Measurements from ENCODE around the gene CORO2B. TPM values are rescaled to one million over a fixed set of nuclear protein-coding genes. Genes with fewer than 3 reads are reported as not detected.

The CORO2B gene
- total and polyA plus RNA-seq, 2 of the 4 experiments (the other 2 are of a cell fraction): 9.3 to 39.3 TPM

- Histone ChIP-seq H3K23ac (ENCODE audit: low read depth, low read length) (no peak overlapping the region), H3K36me3 (ENCODE audit: control insufficient read depth, insufficient read depth, low read length) (no peaks in the 10 kb centered on the region; the same call in none of the 2 replicates), H2AK5ac (ENCODE audit: low read depth, low read length) (no peak overlapping the region), H3K9me1 (ENCODE audit: insufficient read depth, low read length) (peaks cover 14% of the 10 kb centered on the region), H2BK20ac (ENCODE audit: low read depth, low read length) (no peak overlapping the region), H2AK9ac (replicated peaks; ENCODE audit: low read depth, low read length, poor library complexity) (no peak overlapping the region), H3K14ac (replicated peaks; ENCODE audit: low read depth, low read length) (no peak overlapping the region), H2AFZ (replicated peaks; ENCODE audit: low read length, poor library complexity) (no peak overlapping the region), H3K4ac (ENCODE audit: low read depth, low read length) (no peak overlapping the region; the same call in 1 of the 2 replicates), H4K20me1 (ENCODE audit: insufficient read depth, low read length) (no peaks in the 10 kb centered on the region), H2BK15ac (ENCODE audit: low read depth, low read length) (no peak overlapping the region), H4K91ac (ENCODE audit: insufficient read depth, low read depth, low read length) (no peak overlapping the region), H4K8ac (ENCODE audit: low read depth in 2 of 2, low read length in 2 of 2) (no peak overlapping the region), H3K56ac (ENCODE audit: extremely low read depth, insufficient read depth, low read length) (no peak overlapping the region), H4K5ac (ENCODE audit: low read depth, low read length) (no peak overlapping the region), H3K18ac (ENCODE audit: low read depth, low read length) (no peak overlapping the region), H3K4me1 (ENCODE audit: control insufficient read depth, insufficient read depth, low read length) (peaks cover 10% of the 10 kb centered on the region), H3K27ac (ENCODE audit: insufficient read depth, low read length) (no peak overlapping the region), H3K9me3 (ENCODE audit: control insufficient read depth, insufficient read depth, low read length) (no peaks in the 10 kb centered on the region), H2BK5ac (ENCODE audit: low read depth, low read length, poor library complexity, severe bottlenecking) (no peak overlapping the region), H3K4me3 (ENCODE audit: insufficient read depth, low read depth, low read length) (no peak overlapping the region), H3K4me2 (ENCODE audit: low read depth, low read length) (no peak overlapping the region), H3K79me1 (ENCODE audit: low read depth in 1 of 2, low read length in 2 of 2) (no peaks in the 10 kb centered on the region), H3K9ac (ENCODE audit: low read depth, low read length) (no peak overlapping the region), H2BK120ac (ENCODE audit: low read depth, low read length) (no peak overlapping the region), H3K27me3 (ENCODE audit: control insufficient read depth, insufficient read depth, low read length) (no peaks in the 10 kb centered on the region)
- ChIA-PET CTCF (no interaction called here), POLR2A (ENCODE audit: unreplicated experiment) (no interaction called here)
- intact Hi-C loops (cut with micrococcal nuclease): no loop called here
- ATAC-seq (ENCODE audit: low read depth) (no peak), DNase-seq (no peak)
- dilution Hi-C loops (cut with HindIII; ENCODE audit: low sequenced_read_pairs, unreplicated experiment): no loop called here
- WGBS, 2 experiments (ENCODE audit: extremely low coverage in 2 of 2, insufficient read length in 1 of 2): 69% methylated on average over 3 of the region's 12 CpGs; no CpG with 5 or more reads in 1 of the 2 experiments
- in situ Hi-C loops (cut with MboI; ENCODE audit: low sequenced_read_pairs): no loop called here
- BruUV-seq (replicated peaks): no TSS peak
- TF ChIP-seq MAFK (IDR thresholded peaks at IDR 0.05; ENCODE audit: low read depth, low read length) (no peak), FOS (IDR thresholded peaks at IDR 0.05; ENCODE audit: low read depth, low read length) (no peak), ELK1 (IDR thresholded peaks at IDR 0.05; ENCODE audit: borderline replicate concordance, low read depth, low read length) (no peak), NFE2L2 (IDR thresholded peaks at IDR 0.05; ENCODE audit: low read depth, low read length) (no peak)
Observed at GRCh38 chr15:68699881-68700454, 121.2 kb downstream of the CORO2B start.
